Measurements from ENCODE around the gene SASH1.
A peak's percentile ranks its signal among the peaks of the same experiment; 100 is the strongest.
"Not testable (repeated sequence)": the region's sequence is repeated elsewhere in the genome, so short reads cannot be mapped to it uniquely, and the experiment has no call there.

The SASH1 gene

GRCh38 chr6:148564494-148565035 lies 221.9 kb downstream of the SASH1 start:
- no peak for DNase-seq (ENCODE audit: low read depth, low spot score)

GRCh38 chr6:148565321-148565926 lies 222.8 kb downstream of the SASH1 start:
- H3K27ac ChIP-seq: peak overlapping the region; percentile 60
- no peak for DNase-seq (ENCODE audit: low read depth, low spot score)

More at GRCh38 chr6:148564494-148565035, 221.9 kb downstream of the SASH1 start:
- H3K27ac ChIP-seq: no peak overlapping the region

- H3K27ac ChIP-seq: peak overlapping the region; percentile 60
- DNase-seq (ENCODE audit: low read depth, low spot score): peak; percentile 70
Observed at GRCh38 chr6:148565930-148566663, 223.5 kb downstream of the SASH1 start.

GRCh38 chr6:148566664-148567350 lies 224.2 kb downstream of the SASH1 start:
- DNase-seq (ENCODE audit: low read depth, low spot score): no peak
- H3K27ac ChIP-seq: peak overlapping the region; percentile 60

GRCh38 chr6:148570456-148570855 lies 227.8 kb downstream of the SASH1 start:
- H3K27ac ChIP-seq: no peak overlapping the region
- DNase-seq (ENCODE audit: low read depth, low spot score): no peak

GRCh38 chr6:148572676-148573335 lies 230.2 kb downstream of the SASH1 start:
- H3K27ac ChIP-seq: no peak overlapping the region
- DNase-seq (ENCODE audit: low read depth, low spot score): no peak

GRCh38 chr6:148573922-148574321 lies 231.3 kb downstream of the SASH1 start:
- DNase-seq (ENCODE audit: low read depth, low spot score): no peak
- H3K27ac ChIP-seq: no peak overlapping the region

GRCh38 chr6:148577687-148578488 lies 235.2 kb downstream of the SASH1 start:
- no peak overlapping the region for H3K27ac ChIP-seq
- peak; percentile 27 for DNase-seq (ENCODE audit: low read depth, low spot score)

- DNase-seq (ENCODE audit: low read depth, low spot score): no peak
- no peak overlapping the region for H3K27ac ChIP-seq
Observed at GRCh38 chr6:148578489-148578814, 235.8 kb downstream of the SASH1 start.

GRCh38 chr6:148578837-148579565 lies 236.4 kb downstream of the SASH1 start:
- no peak for DNase-seq (ENCODE audit: low read depth, low spot score)
- no peak overlapping the region for H3K27ac ChIP-seq

GRCh38 chr6:148580442-148580841 lies 237.8 kb downstream of the SASH1 start:
- no peak for DNase-seq (ENCODE audit: low read depth, low spot score)
- no peak overlapping the region for H3K27ac ChIP-seq

- DNase-seq (ENCODE audit: low read depth, low spot score): no peak
- H3K27ac ChIP-seq: no peak overlapping the region
Observed at GRCh38 chr6:148583631-148584030, 241.0 kb downstream of the SASH1 start.

GRCh38 chr6:148585641-148586040 lies 243.0 kb downstream of the SASH1 start:
- DNase-seq (ENCODE audit: low read depth, low spot score); H3K27ac ChIP-seq: not testable (repeated sequence)

- no peak for DNase-seq (ENCODE audit: low read depth, low spot score)
- H3K27ac ChIP-seq: no peak overlapping the region
Observed at GRCh38 chr6:148590883-148591282, 248.2 kb downstream of the SASH1 start.

GRCh38 chr6:148591656-148592055 lies 249.0 kb downstream of the SASH1 start:
- DNase-seq (ENCODE audit: low read depth, low spot score): no peak
- no peak overlapping the region for H3K27ac ChIP-seq

- no peak overlapping the region for H3K27ac ChIP-seq
- DNase-seq (ENCODE audit: low read depth, low spot score): no peak
Observed at GRCh38 chr6:148593130-148593812, 250.6 kb downstream of the SASH1 start.

- no peak overlapping the region for H3K27ac ChIP-seq
- no peak for DNase-seq (ENCODE audit: low read depth, low spot score)
Observed at GRCh38 chr6:148593813-148594170, 251.2 kb downstream of the SASH1 start.

- no peak for DNase-seq (ENCODE audit: low read depth, low spot score)
- H3K27ac ChIP-seq: no peak overlapping the region
Observed at GRCh38 chr6:148595550-148595949, 252.9 kb downstream of the SASH1 start.

Data from epithelial cell of prostate (primary cell).